GM19395 (cell line): ENCODE results near the gene CNBD2.
"Not testable (repeated sequence)": the region's sequence is repeated elsewhere in the genome, so short reads cannot be mapped to it uniquely, and the experiment has no call there.

Experiments
- ATAC-seq: cut with Tn5 transposase; IDR thresholded peaks from one replicate; pipeline ENCODE4 v1.9.1; 2021; ENCODE audit warnings: mild to moderate bottlenecking, moderate library complexity; ENCODE audit not compliant: unreplicated experiment

Gene CNBD2

DNA sequence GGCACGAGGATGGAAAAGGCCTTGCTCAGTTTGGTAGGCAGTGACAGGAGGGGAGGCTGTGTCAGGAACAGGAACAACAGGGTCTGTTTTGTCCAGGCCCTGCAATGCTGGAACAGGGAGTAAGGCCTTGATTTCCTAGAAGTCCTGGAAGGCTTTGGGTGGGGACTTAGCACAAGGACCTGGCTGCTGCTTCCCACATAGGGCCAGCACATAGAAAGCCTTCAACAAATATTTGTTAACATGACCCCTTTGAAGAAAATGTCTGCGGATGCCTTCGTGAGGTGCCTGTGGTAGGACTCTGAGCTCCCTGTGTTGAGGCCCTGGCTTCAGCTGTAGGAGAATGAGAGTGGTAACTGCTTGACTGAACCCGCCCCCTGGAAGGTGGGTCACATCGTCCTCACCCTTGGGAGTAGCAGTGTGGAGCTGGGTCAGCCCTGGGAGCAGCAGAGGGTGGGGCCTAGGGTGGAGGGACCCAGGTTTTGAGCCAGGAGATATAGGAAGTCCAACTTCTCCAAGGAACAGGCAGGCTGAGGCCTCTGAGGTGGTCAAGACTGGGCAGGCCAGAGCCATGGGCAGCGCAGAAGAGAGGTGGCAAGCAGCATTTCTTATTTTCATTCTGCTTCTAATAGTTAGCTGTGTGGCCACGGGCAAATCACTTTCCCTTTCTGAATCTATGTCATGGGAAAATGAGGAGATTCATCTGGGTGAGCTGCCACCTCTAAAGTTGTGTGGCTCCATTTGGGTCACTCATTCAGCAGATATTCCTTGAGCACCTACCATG lies 50.0 kb downstream of the CNBD2 start:
- no peak for ATAC-seq

DNA sequence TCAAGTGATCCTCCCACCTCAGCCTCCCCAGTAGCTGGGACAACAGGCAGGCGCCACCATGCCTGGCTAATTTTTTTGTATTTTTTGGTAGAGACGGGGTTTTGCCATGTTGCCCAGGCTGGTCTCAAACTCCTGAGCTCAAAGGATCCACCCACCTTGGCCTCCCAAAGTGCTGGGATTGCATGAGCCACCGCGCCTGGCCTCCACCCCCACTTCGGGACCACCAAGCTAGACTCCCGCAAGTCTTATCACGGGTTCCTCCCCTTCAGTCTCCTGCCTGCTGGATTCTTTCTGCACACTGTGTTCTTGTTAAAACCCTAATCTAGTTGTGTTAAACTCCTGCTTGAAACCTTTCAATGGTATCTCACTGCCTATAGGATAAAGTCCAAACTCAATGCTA lies 57.7 kb downstream of the CNBD2 start:
- ATAC-seq: not testable (repeated sequence)

DNA sequence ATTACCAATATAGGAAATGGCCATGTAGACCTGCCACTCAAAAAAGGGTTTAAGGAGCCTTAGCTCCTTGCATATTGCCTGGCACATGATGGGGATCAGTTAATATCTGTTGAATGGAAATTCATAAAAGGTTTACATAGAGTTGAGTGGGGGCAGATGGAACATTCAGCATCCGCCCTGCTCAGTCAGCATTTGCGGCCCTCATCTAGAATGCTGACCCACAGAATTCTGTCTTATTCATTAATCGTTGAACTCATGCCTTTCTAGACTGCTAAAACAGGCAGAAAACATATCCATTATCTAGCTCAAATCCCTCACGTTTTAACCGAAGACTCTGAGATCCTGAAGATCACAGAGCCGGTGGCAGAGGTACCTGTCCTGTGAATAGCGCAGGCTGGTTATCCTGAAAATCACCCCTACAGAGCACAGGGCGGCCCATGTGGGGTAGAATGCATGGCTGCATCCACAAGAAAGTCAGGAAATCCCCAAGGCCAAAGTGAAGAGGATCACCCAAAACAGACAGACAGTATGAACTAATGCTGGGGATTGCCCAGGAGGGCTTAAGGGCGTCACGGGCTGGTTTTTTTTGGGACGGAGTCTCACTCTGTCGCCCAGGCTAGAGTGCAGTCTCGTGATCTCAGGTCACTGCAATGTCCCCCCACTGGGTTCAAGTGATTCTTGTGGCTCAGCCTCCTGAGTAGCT lies 59.9 kb downstream of the CNBD2 start:
- ATAC-seq: no peak

DNA sequence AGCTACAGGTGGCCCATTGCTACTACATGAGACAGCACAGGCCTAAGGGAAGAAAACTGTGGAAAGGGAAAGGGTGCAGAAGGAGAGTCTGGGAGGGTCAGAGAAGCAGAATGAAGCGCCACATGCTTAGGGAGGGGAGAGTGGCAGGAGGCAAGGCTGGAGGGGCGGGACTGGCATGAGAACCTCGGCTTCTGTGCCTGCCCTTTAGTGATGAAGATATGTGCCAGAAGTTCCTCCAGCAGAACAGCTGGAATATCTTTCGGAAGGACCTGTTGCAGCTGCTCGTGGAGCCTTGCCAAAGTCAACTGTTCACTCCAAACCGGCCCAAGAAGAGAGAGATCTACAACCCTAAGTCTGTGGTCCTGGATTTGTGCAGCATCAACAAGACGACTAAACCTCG lies 61.8 kb downstream of the CNBD2 start:
- ATAC-seq: no peak

DNA sequence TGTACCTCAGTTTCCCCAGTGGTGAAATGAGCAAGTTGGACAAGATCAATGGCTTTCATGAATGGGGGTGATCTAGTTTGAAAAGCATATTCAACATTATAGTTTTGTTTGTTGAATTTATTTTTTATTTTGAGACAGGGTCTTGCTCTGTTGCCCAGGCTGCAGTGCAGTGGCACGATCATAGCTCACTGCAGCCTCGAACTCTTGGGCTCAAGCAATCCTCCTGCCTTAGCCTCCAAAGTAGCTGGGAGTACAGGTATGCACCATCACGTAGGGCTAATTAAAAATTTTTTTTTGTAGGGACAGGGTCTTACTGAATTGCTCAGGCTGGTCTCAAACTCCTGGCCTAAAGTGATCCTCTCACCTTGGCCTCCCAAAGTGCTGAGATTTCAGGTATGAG lies 63.4 kb downstream of the CNBD2 start:
- no peak for ATAC-seq

DNA sequence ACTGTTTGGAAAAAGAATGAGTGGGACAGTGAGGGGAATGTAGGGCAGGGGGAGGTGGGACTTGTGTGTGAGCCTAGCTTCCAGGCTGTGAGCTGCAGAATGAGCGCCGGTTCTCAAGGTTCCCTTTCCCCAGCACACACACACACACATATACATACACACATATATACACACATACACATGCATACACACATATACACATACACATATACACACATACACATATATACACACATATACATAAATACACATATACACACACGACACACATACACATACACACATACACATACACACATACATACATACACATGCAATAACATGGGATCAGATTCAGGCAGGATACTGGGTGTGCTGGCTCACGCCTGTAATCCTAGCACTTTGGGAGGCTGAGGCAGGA lies 66.5 kb downstream of the CNBD2 start:
- no peak for ATAC-seq

DNA sequence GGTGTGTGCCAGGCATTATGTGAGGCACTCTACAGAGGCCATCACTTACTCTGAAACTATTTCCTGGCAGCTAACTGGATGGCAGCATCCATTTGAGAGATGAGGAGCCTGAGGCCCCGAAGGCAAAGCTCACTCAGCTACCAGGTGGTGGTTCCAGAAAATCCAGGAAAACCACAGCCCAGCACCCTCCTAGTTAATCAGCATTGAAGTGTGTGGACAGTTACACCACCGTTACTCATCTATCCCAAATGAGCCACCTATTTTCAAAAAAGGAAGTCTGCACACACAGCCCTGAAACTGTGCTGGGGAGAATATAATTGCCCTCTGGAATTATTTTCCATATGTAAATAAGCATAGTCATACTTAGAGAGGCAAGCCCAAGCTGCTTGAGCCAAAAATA lies 67.4 kb downstream of the CNBD2 start:
- ATAC-seq: no peak

DNA sequence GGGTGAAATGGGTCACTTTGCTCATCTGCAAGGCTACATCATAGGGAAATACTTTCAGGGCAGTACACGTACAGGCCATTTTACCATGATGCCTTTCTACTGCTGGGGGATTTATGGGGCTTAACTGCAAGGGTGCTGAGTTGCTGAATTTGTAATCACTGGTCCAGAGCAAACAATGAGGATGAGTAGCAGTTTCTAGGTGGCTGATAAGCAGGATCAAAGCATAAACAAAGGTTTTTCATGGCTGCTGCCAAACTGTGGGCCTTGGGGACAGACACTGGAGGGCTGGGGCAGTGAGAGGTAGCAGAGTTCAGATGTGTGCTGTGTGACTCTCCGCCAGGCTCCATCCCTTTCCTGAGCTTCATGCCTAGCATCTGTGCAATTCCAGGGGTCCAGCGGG lies 68.3 kb downstream of the CNBD2 start:
- no peak for ATAC-seq

DNA sequence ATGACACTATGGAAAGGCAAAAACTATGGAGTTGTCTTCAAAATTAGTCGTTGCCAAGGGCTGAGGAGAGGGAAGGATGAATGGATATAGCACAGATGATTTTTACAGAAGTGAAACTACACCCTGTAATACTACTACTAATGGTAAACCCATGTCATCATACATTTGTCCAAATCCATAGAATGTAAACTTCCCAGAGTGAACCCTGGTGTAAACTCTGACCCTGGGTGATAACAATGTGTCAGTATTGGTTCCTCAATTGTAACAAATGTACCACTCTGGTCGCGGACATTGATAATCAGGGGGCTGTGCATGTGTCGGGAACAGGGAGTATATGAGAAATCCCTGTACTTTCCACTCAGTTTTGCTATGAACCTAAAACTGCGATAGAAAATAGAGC lies 72.2 kb downstream of the CNBD2 start:
- ATAC-seq: no peak

DNA sequence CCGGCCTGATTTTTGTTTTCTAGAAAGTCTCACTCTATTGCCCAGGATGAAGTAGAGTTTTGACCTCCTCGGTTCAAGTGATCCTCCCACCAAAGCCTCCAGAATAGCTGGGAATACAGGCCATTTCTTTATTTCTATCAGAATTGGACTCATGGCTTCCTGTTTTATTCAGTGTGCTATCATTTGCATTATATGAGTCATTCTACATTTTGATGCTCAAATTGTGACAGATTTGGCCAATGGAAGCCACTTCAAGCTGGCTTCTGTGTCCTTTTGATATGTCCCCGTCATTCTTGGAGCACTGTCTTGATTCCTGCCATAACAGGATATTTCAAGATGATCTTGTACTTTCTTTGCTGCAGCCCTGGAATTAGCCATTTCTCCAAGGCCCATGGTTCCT lies 75.1 kb downstream of the CNBD2 start:
- ATAC-seq: no peak

DNA sequence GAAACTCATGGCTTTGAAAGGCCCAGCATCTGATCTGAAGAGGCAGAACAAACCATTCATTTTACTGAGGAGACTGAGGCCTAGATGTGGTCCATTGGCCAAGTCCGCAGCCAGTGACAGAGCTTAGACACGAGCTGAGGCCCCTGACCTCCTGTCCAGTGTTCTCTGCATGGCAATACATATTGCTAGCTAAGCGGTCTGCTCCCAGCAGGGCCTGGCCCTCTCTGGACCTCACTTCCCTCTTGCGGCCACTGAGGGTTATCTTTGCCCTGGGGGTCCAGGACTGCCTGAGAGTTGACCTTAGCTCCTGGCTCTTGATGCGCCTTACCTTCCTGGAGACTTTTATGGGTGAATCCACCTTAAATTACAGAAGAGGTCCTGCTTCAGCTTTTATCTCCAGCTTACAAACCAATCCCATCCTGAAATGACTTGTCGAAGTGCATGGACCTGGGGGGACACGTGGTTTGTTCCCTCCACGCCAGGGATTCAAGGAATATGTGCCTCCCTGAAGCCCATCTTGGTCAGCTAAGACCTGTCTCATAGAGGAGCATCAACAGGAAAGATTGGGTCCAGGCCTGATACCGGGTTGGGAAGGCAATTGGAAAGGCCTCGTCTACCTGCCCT lies 75.6 kb downstream of the CNBD2 start:
- ATAC-seq: no peak

DNA sequence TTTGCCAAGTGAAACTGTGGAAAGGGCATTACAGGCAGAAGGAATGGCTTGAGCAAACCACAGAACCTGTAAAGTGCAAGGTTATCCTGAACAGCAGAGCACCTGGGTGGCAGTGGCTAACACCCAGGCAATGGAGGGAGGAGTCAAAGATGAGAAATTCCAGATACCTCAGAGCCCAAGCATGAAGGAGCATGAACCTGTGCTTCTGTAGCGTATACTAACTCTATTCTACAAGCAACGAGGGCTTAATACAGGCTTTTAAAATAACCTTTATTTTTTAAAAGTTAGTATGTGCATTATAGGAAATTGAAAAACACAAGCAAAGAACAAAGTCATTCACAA lies 77.0 kb downstream of the CNBD2 start:
- ATAC-seq: no peak

DNA sequence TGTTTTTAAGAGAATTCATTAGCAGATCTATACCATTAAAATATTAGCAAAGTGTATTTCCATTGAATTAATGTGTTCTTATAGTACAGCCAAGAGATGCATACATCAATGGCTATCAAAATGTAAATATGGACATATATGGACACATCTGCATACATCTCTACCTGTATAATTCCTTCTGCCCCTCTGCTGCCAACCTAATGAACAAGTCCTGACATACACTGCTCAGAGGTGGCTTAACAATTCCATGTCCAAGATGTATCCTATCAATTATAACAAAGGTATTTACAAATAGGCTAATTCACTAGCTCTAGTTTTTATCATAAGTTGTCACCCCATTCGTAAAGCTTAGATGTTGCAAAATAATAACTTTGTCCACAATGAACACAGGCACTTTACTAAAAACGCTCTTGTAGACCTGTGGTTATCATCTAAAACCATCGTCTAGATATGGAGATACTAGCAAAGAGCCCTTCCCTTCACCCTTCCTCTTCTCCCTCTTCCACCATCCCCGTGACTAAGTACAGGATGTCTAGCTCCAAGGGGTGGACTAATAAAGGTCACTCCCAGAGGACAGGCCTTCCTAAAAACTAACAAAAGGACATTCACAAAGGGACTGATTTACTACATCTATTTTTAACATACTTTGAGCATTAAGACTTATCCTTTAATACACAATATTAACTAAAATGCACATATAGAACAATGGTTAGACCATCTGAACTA lies 77.8 kb downstream of the CNBD2 start:
- not testable (repeated sequence) for ATAC-seq

DNA sequence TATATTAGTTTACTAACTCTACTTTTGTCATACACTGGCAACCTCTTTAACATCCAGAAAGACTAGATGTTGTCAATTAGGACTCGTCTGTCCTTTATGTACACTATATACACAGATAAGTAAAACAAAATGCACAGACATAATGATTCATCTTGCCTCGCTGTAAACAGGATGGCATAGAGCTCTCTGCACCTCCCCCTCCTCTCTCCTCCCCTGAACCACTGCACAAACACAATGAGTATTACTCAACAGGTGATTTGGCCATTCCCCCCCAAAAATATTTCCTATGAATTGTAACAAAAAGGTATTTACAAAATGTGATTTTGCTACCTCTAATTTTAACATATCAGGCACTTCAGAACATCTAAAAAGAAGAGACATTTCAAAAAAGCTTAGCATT lies 81.0 kb downstream of the CNBD2 start:
- not testable (repeated sequence) for ATAC-seq

DNA sequence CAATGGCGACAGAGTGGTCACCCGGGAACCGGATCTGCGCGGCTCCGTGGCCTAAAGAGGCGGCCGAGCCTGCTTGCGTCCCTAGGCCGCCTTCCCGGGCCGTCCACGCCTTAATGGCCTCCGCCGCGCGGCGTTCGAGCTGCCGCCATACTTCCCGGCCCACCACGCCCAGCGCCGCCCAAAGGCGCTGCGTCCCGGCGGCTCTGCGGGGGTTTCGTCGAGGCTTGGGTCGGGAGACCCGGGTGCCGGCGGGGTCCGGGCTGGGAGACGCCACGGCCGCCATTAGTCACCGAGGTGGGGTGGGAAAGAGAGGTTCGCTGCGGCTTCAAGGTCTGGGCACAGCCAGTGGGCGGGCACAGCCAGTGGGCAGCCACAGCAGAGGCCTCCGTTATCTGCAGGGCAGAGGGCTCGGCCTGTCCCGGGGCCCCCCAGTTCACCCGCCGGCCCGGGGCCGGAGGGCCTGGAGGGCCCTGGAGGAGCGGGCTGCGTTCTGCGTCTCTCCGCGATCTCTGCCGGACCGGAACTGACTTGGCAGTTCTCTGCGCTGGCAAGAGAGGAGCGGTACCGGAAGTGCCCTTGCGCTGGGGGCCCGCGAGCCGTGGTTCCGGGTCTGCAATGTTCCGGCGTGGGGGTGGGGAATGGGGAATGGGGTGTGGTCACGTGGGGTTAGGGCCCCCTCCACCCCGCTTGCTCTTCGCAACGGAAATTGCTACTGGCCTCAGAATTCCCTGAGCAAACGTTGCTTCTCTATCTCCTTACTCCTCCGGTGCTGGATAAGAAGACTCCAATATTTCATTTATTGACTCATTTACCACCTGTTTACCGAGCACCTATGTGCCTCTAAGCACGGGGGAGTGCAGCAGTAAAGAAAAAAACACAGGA lies 82.3 kb downstream of the CNBD2 start:
- ATAC-seq: peak; percentile 91

DNA sequence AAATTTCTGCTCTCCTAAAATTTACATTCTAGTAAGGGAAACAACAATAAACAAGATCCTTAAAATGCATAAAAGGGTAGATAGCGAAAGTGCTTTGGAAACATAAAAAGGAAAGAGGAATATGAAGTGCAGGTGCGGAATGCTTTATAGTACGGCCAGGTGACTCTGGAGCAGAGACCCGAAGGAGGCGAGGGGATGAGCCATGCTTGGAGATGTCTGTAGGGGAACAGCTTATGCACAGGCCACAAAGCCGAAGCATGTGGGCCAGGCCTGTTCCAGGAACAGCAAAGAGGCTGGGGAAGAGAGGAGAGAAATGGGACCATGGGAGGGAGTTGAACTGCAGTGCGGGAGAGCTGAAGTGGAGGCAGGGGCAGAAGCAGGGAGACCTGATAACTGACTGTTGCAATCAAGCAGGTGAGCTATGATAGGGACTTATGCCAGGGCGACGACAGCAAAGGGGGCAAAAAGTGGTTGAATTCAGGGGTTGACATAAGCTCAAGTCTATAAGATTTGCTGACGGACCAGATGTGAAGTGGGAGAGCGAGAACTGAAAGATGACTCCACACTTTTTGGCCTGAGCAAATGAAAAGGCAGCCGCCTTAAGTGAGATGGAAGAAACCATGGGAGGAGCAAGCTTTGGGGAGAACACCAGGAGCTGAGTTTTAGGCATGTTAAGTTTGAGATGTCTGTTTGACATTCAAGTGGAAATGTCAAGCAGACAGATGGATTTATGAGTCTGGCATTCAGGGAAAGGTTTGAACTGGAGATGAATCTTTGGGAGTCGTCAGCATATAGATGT lies 83.1 kb downstream of the CNBD2 start:
- ATAC-seq: no peak

DNA sequence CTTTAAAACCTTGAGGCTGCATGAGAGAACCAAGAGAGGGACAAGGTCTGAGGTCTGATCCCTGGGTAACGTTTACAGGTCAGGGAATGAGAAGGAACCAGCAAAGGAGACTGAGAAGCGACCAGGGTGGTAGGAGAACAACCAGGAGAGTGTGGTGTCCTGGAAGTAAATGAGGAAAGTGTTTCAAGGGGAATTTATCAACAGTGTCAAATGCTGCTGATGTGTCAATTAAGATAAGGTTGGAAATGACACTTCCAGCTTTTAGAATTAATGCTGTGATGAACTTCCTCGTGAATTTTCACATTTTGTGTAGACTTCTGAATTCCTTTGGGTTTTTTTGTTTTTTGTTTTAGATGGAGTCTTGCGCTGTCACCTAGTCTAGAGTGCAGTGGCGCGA lies 83.7 kb downstream of the CNBD2 start:
- no peak for ATAC-seq

DNA sequence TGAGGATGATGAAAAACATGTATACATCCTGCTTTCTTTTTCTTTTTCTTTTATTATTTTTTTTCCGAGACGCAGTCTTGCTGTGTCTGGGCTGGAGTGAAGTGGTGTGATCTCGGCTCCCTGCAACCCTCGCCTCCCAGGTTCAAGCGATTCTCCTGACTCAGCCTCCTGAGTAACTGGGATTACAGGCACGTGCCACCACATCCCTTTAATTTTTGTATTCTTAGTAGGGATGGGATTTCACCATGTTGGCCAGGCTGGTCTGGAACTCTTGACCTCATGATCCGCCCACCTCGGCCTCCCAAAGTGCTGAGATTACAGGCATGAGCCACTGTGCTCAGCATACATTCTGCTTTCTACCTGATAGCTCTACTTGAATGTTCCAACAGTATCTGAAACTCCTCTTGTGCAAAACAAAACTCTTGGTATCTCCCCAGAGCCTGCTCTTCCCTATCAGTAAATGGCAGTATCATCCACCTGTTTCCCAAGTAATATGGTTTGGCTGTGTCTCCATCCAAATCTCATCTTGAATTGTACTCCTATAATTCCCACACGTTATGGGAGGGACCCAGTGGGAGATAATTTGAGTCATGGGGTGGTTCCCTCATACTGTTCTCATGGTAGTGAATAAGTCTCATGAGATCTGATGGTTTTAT lies 85.6 kb downstream of the CNBD2 start:
- ATAC-seq: not testable (repeated sequence)

DNA sequence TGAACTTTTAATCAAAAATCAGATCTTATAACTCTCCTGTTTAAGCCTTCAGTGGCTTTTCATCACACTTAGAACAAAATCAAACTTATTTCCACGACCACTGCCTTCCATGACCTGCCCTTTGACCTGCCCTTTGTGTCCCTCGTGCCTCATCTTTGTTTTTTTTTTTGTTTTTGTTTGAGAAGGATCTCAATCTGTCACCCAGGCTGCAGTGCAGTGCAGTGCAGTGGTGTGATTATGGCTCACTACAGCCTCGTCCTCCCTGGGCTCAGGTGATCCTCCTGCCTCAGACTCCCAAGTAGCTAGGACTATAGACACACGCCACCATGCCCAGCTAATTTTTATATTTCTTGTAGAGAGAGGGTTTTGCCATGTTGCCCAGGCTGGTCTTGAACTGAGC lies 86.8 kb downstream of the CNBD2 start:
- no peak for ATAC-seq
